GM06990 (cell line): ENCODE results near the gene CTNNBIP1.
"Not testable (repeated sequence)": the region's sequence is repeated elsewhere in the genome, so short reads cannot be mapped to it uniquely, and the experiment has no call there.

Source experiments
- DNase-seq: peaks from one replicate; pipeline ENCODE4 v3.0.0-alpha.2; 2011; ENCODE audit not compliant: insufficient read length; ENCODE audit errors: extremely low read depth
- H3K27me3 ChIP-seq: replicated peaks from 2 replicates; pipeline ENCODE4 v1.6.0; 2011; ENCODE audit warnings: low read length; ENCODE audit not compliant: control insufficient read depth, insufficient read depth
- H3K36me3 ChIP-seq: 2 replicates; pipeline ENCODE4 v1.5.1; 2011; ENCODE audit warnings: low read length; ENCODE audit not compliant: control insufficient read depth, insufficient read depth
- H3K4me3 ChIP-seq: replicated peaks from 2 replicates; pipeline ENCODE4 v1.5.1; 2011; ENCODE audit warnings: low read depth, mild to moderate bottlenecking, control low read depth, low read length
- CTCF ChIP-seq: IDR thresholded peaks from 2 replicates; pipeline ENCODE4 v1.5.1; 2011; ENCODE audit warnings: low read length, control low read depth, mild to moderate bottlenecking, inconsistent platforms; ENCODE audit not compliant: insufficient read depth, poor library complexity, severe bottlenecking

CTNNBIP1 gene

GRCh38 chr1:9815150-9815549 is 94.9 kb downstream of the CTNNBIP1 start:
- no peak for TF ChIP-seq CTCF
- no peak for DNase-seq
- no peaks in the 10 kb centered on the region for H3K36me3 ChIP-seq
- H3K27me3 ChIP-seq: no peaks in the 10 kb centered on the region
- H3K4me3 ChIP-seq: no peak overlapping the region

DNA sequence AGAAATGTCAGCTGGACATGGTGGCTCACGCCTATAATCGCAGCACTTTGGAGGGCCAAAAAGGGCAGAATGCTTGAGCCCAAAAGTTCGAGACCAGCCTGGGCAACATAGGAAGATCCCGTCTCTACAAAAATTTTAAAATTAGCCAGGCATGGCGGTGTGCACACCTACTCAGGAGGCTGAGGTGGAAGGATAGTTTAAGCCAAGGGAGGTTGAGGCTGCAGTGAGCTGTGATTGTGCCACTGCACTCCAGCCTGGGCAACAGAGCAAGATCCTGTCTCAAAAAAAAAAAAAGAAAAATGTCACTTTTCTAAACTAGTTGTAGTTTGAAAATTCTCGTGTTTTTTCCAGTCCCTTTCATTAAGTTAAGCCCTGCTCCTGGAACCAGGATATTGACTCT is 95.5 kb downstream of the CTNNBIP1 start:
- TF ChIP-seq CTCF: no peak
- no peaks in the 10 kb centered on the region for H3K27me3 ChIP-seq
- no peak overlapping the region for H3K4me3 ChIP-seq
- DNase-seq: no peak
- no peaks in the 10 kb centered on the region for H3K36me3 ChIP-seq

GRCh38 chr1:9811239-9811966 is 98.7 kb downstream of the CTNNBIP1 start:
- no peak overlapping the region for H3K4me3 ChIP-seq
- H3K36me3 ChIP-seq: no peaks in the 10 kb centered on the region
- DNase-seq: no peak
- no peak for TF ChIP-seq CTCF
- H3K27me3 ChIP-seq: no peaks in the 10 kb centered on the region

- Histone ChIP-seq H3K36me3 (no peaks in the 10 kb centered on the region), H3K27me3 (no peaks in the 10 kb centered on the region), H3K4me3 (no peak overlapping the region)
- no peak for TF ChIP-seq CTCF
- no peak for DNase-seq
These were observed 101.0 kb downstream of the CTNNBIP1 start for GRCh38 chr1:9809100-9809510.

GRCh38 chr1:9808459-9808858 is 101.6 kb downstream of the CTNNBIP1 start:
- no peak for TF ChIP-seq CTCF
- no peak for DNase-seq
- Histone ChIP-seq H3K4me3 (no peak overlapping the region), H3K27me3 (no peaks in the 10 kb centered on the region), H3K36me3 (no peaks in the 10 kb centered on the region)

GRCh38 chr1:9807541-9807940 is 102.5 kb downstream of the CTNNBIP1 start:
- Histone ChIP-seq H3K36me3 (no peaks in the 10 kb centered on the region), H3K4me3 (no peak overlapping the region), H3K27me3 (no peaks in the 10 kb centered on the region)
- DNase-seq: no peak
- no peak for TF ChIP-seq CTCF

GRCh38 chr1:9805972-9806371 is 104.1 kb downstream of the CTNNBIP1 start:
- H3K27me3 ChIP-seq, DNase-seq, H3K4me3 ChIP-seq, H3K36me3 ChIP-seq: not testable (repeated sequence)
